GM21515 (cell line): Measurements from ENCODE around the gene CDO1.

Experiments used
- ATAC-seq: cut with Tn5 transposase; IDR thresholded peaks from one replicate; pipeline ENCODE4 v1.9.1; 2021; ENCODE audit not compliant: unreplicated experiment

The CDO1 gene

GRCh38 chr5:115816226-115817081 is at the start of gene CDO1:
Gene CDO1, minus strand, starts transcription at chr5:115816659. Its CDS starts 262 bp downstream, at chr5:115816397.
- no peak for ATAC-seq

GRCh38 chr5:115859378-115859777 is 42.9 kb upstream of the CDO1 start:
- ATAC-seq: no peak

- no peak for ATAC-seq
Observed at GRCh38 chr5:115858396-115858795, 41.9 kb upstream of the CDO1 start.

- ATAC-seq: no peak
Observed at GRCh38 chr5:115857626-115858349, 41.3 kb upstream of the CDO1 start.

GRCh38 chr5:115857057-115857479 is 40.6 kb upstream of the CDO1 start:
- ATAC-seq: no peak

GRCh38 chr5:115855959-115856358 is 39.5 kb upstream of the CDO1 start:
- ATAC-seq: no peak

GRCh38 chr5:115854139-115854538 is 37.7 kb upstream of the CDO1 start:
- no peak for ATAC-seq

- no peak for ATAC-seq
Observed at GRCh38 chr5:115850744-115851416, 34.4 kb upstream of the CDO1 start.

- ATAC-seq: no peak
Observed at GRCh38 chr5:115849258-115849798, 32.9 kb upstream of the CDO1 start.

GRCh38 chr5:115847290-115847689 is 30.8 kb upstream of the CDO1 start:
- no peak for ATAC-seq

- ATAC-seq: no peak
Observed at GRCh38 chr5:115844321-115844817, 27.9 kb upstream of the CDO1 start.

- ATAC-seq: no peak
Observed at GRCh38 chr5:115843444-115844130, 27.1 kb upstream of the CDO1 start.

- no peak for ATAC-seq
Observed at GRCh38 chr5:115842952-115843351, 26.5 kb upstream of the CDO1 start.

- ATAC-seq: peak; percentile 37
Observed at GRCh38 chr5:115842089-115842935, 25.9 kb upstream of the CDO1 start.

GRCh38 chr5:115841382-115842088 is 25.1 kb upstream of the CDO1 start, which contains the start of the genes AP3S1 and ATG12:
Gene AP3S1, plus strand, starts transcription at chr5:115841935. Its CDS starts 103 bp downstream, at chr5:115842038.
Gene ATG12, minus strand, starts transcription at chr5:115841565. Its CDS starts 13 bp downstream, at chr5:115841552.
- peak; percentile 85 for ATAC-seq

GRCh38 chr5:115840873-115841272 is 24.4 kb upstream of the CDO1 start:
- no peak for ATAC-seq

- peak; percentile 24 for ATAC-seq
Observed at GRCh38 chr5:115838885-115839518, 22.5 kb upstream of the CDO1 start.

GRCh38 chr5:115835481-115835880 is 19.0 kb upstream of the CDO1 start:
- no peak for ATAC-seq
